HG02759 (cell line): ENCODE measurements around the gene PTGS2.

Experiments
- ATAC-seq: cut with Tn5 transposase; IDR thresholded peaks from one replicate; pipeline ENCODE4 v1.9.1; 2021; ENCODE audit warnings: mild to moderate bottlenecking, moderate library complexity; ENCODE audit not compliant: unreplicated experiment

Gene PTGS2

GRCh38 chr1:186680245-186681061 is at the start of gene PTGS2:
Gene PTGS2 (minus strand): TSS chr1:186680423. CDS start chr1:186680290, 133 bp downstream.
- peak; percentile 97 for ATAC-seq

- ATAC-seq: peak; percentile 80
Measured at GRCh38 chr1:186722711-186723309, 42.6 kb upstream of the PTGS2 start.

- ATAC-seq: no peak
Measured at GRCh38 chr1:186717286-186717685, 37.1 kb upstream of the PTGS2 start.

- no peak for ATAC-seq
Measured at GRCh38 chr1:186715887-186716809, 35.9 kb upstream of the PTGS2 start.

GRCh38 chr1:186710696-186711095 is 30.5 kb upstream of the PTGS2 start:
- no peak for ATAC-seq

GRCh38 chr1:186708694-186709097 is 28.5 kb upstream of the PTGS2 start:
- no peak for ATAC-seq

- no peak for ATAC-seq
Measured at GRCh38 chr1:186703209-186703766, 23.1 kb upstream of the PTGS2 start.

GRCh38 chr1:186700722-186701121 is 20.5 kb upstream of the PTGS2 start:
- ATAC-seq: no peak

- ATAC-seq: no peak
Measured at GRCh38 chr1:186699519-186699918, 19.3 kb upstream of the PTGS2 start.

- ATAC-seq: no peak
Measured at GRCh38 chr1:186689907-186690306, 9.7 kb upstream of the PTGS2 start.

- no peak for ATAC-seq
Measured at GRCh38 chr1:186689376-186689775, 9.2 kb upstream of the PTGS2 start.

- no peak for ATAC-seq
Measured at GRCh38 chr1:186683652-186684410, 3.6 kb upstream of the PTGS2 start.

GRCh38 chr1:186682736-186683135 is 2.5 kb upstream of the PTGS2 start:
- ATAC-seq: no peak

- no peak for ATAC-seq
Measured at GRCh38 chr1:186681801-186682200, 1.6 kb upstream of the PTGS2 start.

GRCh38 chr1:186681121-186681520 is 898 bp upstream of the PTGS2 start:
- no peak for ATAC-seq

GRCh38 chr1:186679924-186680244 is 339 bp downstream of the PTGS2 start:
- ATAC-seq: no peak

GRCh38 chr1:186678155-186678554 is 2.1 kb downstream of the PTGS2 start:
- ATAC-seq: no peak

GRCh38 chr1:186672596-186672995 is 7.6 kb downstream of the PTGS2 start:
- ATAC-seq: no peak

- no peak for ATAC-seq
Measured at GRCh38 chr1:186672131-186672530, 8.1 kb downstream of the PTGS2 start.

- no peak for ATAC-seq
Measured at GRCh38 chr1:186671136-186671825, 8.9 kb downstream of the PTGS2 start.
